Tibial artery (tissue), 4 donors: Measurements from ENCODE around the gene GRIK1.

Source experiments
- DNase-seq, 2 donors: peaks; one replicate each; pipeline ENCODE4 v3.0.0-alpha.2; 2019
- H3K27ac ChIP-seq, 2 donors: fragments of 200-600 bp; sonication (generic) in 1 of 2; 1 replicate in 1 of 2; 2 replicates in 1 of 2; pipeline ENCODE4 v1.5.1; 2018 to 2019; ENCODE audit warnings: mild to moderate bottlenecking in 1 of 2
- H3K27me3 ChIP-seq, 2 donors: fragments of 200-600 bp; sonication (generic) in 1 of 2; one replicate each; pipeline versions ENCODE4 v1.5.1 to v1.6.0; 2016 to 2019
- H3K36me3 ChIP-seq, 3 donors: fragments of 200-600 bp; sonication (generic) in 2 of 3; one replicate each; pipeline ENCODE4 v1.5.1; 2016 to 2019; ENCODE audit warnings: mild to moderate bottlenecking in 2 of 3
- H3K4me1 ChIP-seq, 4 donors: fragments of 200-600 bp; sonication (generic) in 2 of 4; 1 replicate in 3 of 4; 2 replicates in 1 of 4; pipeline ENCODE4 v1.5.1; 2016 to 2019
- H3K4me3 ChIP-seq, 2 donors: fragments of 200-600 bp; sonication (generic) in 1 of 2; 1 replicate in 1 of 2; 2 replicates in 1 of 2; pipeline ENCODE4 v1.5.1; 2018 to 2019; ENCODE audit warnings: mild to moderate bottlenecking in 2 of 2
- H3K9me3 ChIP-seq, 3 donors: fragments of 200-600 bp; sonication (generic) in 1 of 3; one replicate each; pipeline ENCODE4 v1.5.1; 2016 to 2019
- intact Hi-C: fragments of 100-400 bp; cut with DNase I; formaldehyde crosslinking; loops from one replicate; pipeline ENCODE4 v1.15.0; 2023; ENCODE audit warnings: low total_unique reads
- TF ChIP-seq, protein P1 (sequence below), 2 experiments: fragments of 200-600 bp in 1 of 2; fragments of 450-650 bp in 1 of 2; IDR thresholded peaks; one replicate each; pipeline ENCODE4 v1.5.1; 2017 to 2019; ENCODE audit warnings: antibody characterized with exemption in 2 of 2, mild to moderate bottlenecking in 1 of 2, moderate library complexity in 1 of 2

Gene GRIK1

DNA sequence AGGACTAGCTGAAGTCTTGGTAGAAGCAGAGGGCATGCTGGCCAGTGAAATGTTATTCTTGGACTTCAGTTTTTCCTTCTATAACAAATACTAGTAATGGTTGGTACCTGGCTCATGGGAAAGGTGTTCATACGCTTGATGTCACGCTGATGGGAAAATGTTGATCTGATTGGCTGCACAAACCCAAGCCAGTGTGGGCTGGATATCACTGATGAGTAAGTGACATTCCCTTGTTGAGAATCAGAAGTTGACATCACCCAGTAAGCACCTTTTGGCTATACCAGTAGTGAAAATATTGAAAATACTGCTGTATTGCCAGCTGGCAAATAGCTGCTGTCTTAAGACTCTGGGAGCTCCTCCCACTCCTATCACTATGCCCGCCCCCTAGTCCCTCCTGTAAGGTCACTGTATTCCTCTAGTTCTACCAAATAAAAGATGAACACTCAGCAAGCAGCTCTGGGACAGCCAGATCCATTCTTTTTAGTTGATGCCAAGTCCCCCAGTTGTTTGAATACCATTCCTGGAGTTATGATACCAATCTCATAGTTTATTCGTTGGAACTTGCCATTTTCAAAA lies 168.2 kb downstream of the GRIK1 start:
- H3K36me3 ChIP-seq = no peaks in the 10 kb centered on the region
- DNase-seq = no peak
- H3K27me3 ChIP-seq = no peaks in the 10 kb centered on the region
- intact Hi-C loops = no loop called here
- TF ChIP-seq, protein P1, sequence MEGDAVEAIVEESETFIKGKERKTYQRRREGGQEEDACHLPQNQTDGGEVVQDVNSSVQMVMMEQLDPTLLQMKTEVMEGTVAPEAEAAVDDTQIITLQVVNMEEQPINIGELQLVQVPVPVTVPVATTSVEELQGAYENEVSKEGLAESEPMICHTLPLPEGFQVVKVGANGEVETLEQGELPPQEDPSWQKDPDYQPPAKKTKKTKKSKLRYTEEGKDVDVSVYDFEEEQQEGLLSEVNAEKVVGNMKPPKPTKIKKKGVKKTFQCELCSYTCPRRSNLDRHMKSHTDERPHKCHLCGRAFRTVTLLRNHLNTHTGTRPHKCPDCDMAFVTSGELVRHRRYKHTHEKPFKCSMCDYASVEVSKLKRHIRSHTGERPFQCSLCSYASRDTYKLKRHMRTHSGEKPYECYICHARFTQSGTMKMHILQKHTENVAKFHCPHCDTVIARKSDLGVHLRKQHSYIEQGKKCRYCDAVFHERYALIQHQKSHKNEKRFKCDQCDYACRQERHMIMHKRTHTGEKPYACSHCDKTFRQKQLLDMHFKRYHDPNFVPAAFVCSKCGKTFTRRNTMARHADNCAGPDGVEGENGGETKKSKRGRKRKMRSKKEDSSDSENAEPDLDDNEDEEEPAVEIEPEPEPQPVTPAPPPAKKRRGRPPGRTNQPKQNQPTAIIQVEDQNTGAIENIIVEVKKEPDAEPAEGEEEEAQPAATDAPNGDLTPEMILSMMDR (IDR thresholded peaks at IDR 0.05) = no peak
- H3K4me1 ChIP-seq = no peaks in the 10 kb centered on the region
- H3K27ac ChIP-seq = no peak overlapping the region
- H3K4me3 ChIP-seq = no peak overlapping the region
- no peaks in the 10 kb centered on the region for H3K9me3 ChIP-seq

DNA sequence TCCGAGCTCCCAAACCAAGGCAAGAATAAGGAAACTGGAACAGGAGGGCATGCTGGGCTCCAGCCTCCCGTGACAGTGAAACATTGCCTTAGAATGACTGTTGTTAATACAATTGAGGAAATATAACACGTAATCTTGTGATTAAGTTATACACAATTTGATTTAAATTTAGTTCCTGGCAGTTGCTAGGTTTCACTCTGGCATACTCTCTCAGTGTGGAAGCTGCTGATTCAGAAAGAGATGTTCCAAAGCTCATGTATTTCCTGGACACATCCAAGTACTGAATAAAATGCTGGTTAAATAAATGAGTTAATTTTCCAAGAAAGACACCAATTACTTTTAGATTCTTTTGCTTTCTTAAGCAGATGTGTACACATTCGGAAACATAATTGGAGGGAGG lies 176.1 kb downstream of the GRIK1 start:
- Histone ChIP-seq H3K4me3 (no peak overlapping the region), H3K9me3 (no peaks in the 10 kb centered on the region), H3K36me3 (no peaks in the 10 kb centered on the region), H3K27ac (no peak overlapping the region), H3K27me3 (no peaks in the 10 kb centered on the region), H3K4me1 (no peaks in the 10 kb centered on the region)
- TF ChIP-seq, protein P1 (IDR thresholded peaks at IDR 0.05) = no peak
- intact Hi-C loops = no loop called here
- DNase-seq = no peak

DNA sequence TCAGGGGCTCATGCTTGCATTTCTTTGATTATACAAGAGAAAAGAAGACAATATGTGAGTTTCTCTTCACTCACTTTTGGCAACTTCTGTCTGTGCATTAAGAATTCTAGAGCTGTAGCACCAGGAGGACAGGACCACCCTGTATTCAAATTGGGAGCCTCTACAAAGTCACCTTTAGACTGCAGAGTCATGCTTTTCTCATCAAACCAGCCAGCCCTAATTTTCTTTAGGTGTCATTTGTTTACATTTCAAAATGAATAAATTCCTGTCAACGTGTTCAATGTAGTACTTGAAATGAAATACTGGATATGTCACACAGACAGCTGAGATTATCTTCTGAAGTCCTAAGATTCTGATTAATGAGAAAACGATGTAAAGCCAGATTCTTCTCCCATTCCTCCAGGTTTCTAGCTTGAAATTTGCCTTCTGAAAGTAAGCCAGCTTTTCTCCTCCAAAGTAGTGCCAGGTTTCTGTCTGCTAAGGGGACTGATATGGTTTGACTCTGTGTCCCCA lies 177.2 kb downstream of the GRIK1 start:
- Histone ChIP-seq H3K9me3 (no peaks in the 10 kb centered on the region), H3K27me3 (no peaks in the 10 kb centered on the region), H3K4me1 (no peaks in the 10 kb centered on the region), H3K36me3 (no peaks in the 10 kb centered on the region), H3K4me3 (no peak overlapping the region), H3K27ac (no peak overlapping the region)
- TF ChIP-seq, protein P1 (IDR thresholded peaks at IDR 0.05) = no peak
- intact Hi-C loops = no loop called here
- DNase-seq = no peak

DNA sequence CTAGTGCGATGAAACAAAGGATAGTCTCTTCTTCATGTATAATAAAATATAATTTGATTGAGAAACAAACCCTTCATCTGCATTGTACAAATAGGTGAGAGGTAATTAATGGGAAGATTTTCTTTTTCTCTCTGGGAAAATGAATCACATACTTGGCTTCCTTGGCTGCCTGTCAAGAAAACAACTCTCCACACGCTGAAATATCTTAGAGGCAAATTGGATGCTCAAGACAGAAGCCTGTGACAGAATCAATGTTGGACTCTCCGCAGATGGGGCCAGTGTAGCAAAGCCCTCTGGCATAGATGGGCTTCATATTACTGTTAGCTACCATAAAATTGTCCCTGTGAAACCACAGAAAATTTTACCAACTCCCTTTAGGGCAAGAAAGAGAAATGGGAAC lies 186.6 kb downstream of the GRIK1 start:
- DNase-seq = no peak
- Histone ChIP-seq H3K27ac (no peak overlapping the region), H3K27me3 (no peaks in the 10 kb centered on the region), H3K9me3 (no peaks in the 10 kb centered on the region), H3K36me3 (no peaks in the 10 kb centered on the region), H3K4me1 (no peaks in the 10 kb centered on the region), H3K4me3 (no peak overlapping the region)
- TF ChIP-seq, protein P1 (IDR thresholded peaks at IDR 0.05) = no peak
- intact Hi-C loops = no loop called here

DNA sequence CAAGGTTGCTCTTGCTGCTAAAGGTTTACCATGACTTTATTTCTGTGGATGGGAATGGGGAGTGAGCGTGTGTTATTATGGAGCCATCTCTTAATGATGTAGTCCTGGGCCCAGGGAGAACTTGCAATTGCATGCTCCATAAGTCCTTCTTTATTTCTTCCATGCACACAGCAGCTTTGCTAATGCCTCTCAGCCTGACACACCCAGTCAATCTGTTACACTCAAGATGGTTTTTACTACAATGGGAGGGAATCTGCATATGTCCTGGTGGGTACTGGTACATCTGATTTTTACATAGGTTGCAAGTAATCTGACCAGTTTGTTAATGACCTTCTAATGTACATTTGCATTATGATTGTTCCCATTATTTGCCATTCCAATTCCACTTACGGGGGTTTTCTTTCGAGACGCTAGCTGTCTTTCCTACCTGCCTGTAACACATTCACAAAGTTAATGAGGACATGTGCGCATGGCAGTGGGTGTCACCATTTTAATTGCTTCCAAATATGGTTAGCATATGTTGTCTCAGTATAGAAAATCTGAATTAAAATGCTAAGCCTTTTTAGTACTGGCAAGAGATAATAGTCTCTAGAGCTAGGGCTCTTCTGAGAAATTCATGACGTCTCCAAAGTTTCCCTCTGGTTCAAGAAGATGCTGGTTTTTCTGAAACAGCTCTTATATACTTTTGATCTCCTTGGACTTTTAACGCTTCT lies 188.2 kb downstream of the GRIK1 start:
- no peaks in the 10 kb centered on the region for H3K27me3 ChIP-seq
- H3K36me3 ChIP-seq = no peaks in the 10 kb centered on the region
- no peaks in the 10 kb centered on the region for H3K9me3 ChIP-seq
- no peak overlapping the region for H3K4me3 ChIP-seq
- H3K4me1 ChIP-seq = no peaks in the 10 kb centered on the region
- DNase-seq = no peak
- TF ChIP-seq, protein P1 (IDR thresholded peaks at IDR 0.05) = no peak
- H3K27ac ChIP-seq = no peak overlapping the region
- intact Hi-C loops = no loop called here
